ENCODE results near the gene UBASH3B. TPM values are rescaled to one million over a fixed set of nuclear protein-coding genes. Genes with fewer than 3 reads are reported as not detected.
"Not testable (repeated sequence)": the region's sequence is repeated elsewhere in the genome, so short reads cannot be mapped to it uniquely, and the experiment has no call there.

The UBASH3B gene
- total RNA-seq, 1 donor from 2014 or later = 8.5 TPM

DNA sequence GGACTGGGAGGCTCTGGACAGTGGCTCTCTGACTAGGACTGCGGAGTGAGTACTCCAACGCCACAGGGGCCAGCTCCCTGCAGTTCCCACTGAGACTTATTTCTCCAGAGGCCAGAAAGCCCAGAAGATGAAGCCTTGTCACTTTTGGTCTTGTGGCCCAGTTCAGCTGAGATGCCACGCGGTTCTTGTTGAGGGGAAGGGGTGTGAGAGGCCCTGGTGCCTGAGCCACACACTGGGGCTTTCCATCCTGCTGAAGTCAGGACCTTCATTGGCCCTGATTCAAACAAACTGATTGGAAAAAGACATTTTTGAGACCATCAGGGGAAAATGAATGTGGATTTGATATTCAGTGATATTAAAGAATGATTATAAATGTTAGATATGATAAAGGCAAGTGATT is 73.6 kb downstream of the UBASH3B start:
- Histone ChIP-seq H3K4me1 (no peaks in the 10 kb centered on the region), H3K36me3 (no peaks in the 10 kb centered on the region), H3K9me3 (no peaks in the 10 kb centered on the region), H3K4me3 (no peak overlapping the region), H3K27ac (no peak overlapping the region), H3K27me3 (no peaks in the 10 kb centered on the region)
- TF ChIP-seq, protein P1, sequence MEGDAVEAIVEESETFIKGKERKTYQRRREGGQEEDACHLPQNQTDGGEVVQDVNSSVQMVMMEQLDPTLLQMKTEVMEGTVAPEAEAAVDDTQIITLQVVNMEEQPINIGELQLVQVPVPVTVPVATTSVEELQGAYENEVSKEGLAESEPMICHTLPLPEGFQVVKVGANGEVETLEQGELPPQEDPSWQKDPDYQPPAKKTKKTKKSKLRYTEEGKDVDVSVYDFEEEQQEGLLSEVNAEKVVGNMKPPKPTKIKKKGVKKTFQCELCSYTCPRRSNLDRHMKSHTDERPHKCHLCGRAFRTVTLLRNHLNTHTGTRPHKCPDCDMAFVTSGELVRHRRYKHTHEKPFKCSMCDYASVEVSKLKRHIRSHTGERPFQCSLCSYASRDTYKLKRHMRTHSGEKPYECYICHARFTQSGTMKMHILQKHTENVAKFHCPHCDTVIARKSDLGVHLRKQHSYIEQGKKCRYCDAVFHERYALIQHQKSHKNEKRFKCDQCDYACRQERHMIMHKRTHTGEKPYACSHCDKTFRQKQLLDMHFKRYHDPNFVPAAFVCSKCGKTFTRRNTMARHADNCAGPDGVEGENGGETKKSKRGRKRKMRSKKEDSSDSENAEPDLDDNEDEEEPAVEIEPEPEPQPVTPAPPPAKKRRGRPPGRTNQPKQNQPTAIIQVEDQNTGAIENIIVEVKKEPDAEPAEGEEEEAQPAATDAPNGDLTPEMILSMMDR (IDR thresholded peaks at IDR 0.05) = no peak
- DNase-seq (ENCODE audit: low spot score in 2 of 2) = no peak
- intact Hi-C loops (cut with DNase I) = no loop called here

DNA sequence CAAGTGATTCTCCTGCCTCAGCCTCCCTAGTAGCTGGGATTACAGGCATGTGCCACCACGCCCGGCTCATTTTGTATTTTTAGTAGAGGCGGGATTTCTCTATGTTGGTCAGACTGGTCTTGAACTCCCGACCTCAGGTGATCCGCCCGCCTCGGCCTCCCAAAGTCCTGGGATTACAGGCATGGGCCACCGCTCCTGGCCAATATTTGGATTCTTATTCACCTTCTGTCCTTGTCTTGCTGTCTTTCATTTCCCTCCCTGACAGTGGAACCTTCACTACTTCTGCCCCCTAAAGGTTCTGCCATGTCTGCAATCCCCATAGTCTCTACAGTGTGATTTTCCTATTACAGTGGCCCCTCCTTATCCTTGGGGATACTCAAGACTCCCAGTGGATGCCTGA is 75.2 kb downstream of the UBASH3B start:
- intact Hi-C loops (cut with DNase I); DNase-seq (ENCODE audit: low spot score in 2 of 2); H3K27me3 ChIP-seq; H3K4me3 ChIP-seq; H3K4me1 ChIP-seq; H3K27ac ChIP-seq; H3K36me3 ChIP-seq; H3K9me3 ChIP-seq: not testable (repeated sequence)

DNA sequence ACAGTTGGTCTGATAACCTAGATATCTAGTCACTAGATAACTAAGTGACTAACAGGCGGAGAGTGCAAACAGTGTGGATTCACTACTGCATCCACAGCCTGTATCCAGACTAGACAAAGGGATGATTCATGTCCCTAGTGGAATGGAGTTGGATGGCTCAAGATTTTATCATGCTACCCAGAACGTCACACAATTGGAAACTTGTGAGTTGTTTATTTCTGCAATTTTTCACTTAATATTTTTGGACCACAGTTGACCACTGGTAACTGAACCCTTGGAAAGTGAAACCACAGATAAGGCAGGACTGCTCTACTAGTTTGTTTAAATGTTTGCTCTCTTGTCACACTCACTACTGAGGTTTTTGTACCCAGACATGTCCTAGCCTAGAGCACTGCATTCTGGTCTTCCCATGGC is 76.0 kb downstream of the UBASH3B start:
- H3K27me3 ChIP-seq = no peaks in the 10 kb centered on the region
- intact Hi-C loops (cut with DNase I) = no loop called here
- no peak overlapping the region for H3K4me3 ChIP-seq
- no peaks in the 10 kb centered on the region for H3K9me3 ChIP-seq
- no peaks in the 10 kb centered on the region for H3K4me1 ChIP-seq
- TF ChIP-seq, protein P1 (IDR thresholded peaks at IDR 0.05) = no peak
- H3K36me3 ChIP-seq = no peaks in the 10 kb centered on the region
- H3K27ac ChIP-seq = no peak overlapping the region
- no peak for DNase-seq (ENCODE audit: low spot score in 2 of 2)

DNA sequence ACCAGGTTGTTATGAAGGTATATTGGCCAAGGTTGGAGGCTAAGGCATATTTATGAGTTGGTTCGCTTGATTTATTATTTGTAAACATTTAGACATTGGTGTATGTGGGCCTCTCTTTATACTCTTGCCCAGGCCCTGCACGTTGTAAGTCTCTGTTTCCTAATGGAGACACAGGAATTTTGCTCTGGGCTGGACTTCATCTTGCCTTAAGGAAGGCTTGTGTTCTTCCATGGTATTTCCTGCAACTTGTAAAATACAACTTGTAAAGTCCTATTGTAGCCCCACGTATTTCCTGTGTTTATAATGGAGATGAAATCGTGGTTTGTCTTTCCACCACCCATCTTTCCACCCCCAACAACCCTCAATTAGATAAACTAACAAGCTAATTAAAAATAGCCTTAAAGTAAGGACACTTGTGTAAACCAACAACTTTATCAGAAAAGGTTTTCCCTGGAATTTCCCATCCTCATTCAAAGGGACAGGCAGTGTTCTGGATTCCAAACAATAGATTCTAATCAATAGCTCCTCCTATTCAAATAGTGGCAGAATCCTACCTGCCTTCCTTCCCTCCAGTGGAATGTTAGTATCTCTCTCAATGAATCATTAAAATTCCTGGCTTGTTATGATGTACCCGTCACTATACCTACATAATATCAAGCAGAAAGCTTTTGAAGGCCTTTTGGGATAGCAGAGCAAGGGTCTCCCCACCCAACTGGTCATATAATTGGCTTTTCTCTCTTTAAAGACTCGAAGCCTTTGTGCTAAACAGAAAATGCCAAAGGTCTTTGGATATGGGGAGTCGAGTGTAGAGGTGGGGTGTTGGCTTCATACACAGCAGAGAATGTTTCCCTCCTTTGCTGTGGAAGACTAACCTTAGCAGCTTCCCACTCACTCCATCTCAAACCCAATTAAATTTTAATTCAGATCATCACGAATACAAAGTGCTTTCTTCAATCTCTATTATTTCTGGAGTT is 77.1 kb downstream of the UBASH3B start:
- Histone ChIP-seq H3K27ac (no peak overlapping the region), H3K4me3 (no peak overlapping the region)
- intact Hi-C loops (cut with DNase I) = no loop called here

DNA sequence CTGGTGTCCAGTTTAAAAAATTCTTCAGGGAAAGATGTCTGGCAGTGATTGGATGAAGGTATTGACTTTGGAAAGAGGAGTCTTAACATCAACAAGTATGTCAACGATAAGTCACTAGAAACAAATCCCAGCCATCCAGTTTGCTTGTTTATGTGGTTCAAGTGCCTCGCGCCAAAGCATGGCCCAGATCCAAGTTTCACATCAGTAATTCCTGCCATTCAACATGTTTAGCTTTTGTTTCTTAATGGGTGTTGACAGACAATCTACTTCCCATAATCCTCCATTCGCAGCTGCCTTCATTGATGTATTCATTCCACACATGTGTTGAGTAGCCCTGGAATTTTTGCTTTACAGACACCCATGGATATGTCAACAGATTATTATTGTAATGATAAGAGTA is 77.8 kb downstream of the UBASH3B start:
- intact Hi-C loops (cut with DNase I) = no loop called here
- Histone ChIP-seq H3K4me1 (no peaks in the 10 kb centered on the region), H3K27me3 (no peaks in the 10 kb centered on the region), H3K9me3 (no peaks in the 10 kb centered on the region), H3K27ac (no peak overlapping the region), H3K36me3 (no peaks in the 10 kb centered on the region), H3K4me3 (no peak overlapping the region)
- DNase-seq (ENCODE audit: low spot score in 2 of 2) = no peak
- TF ChIP-seq, protein P1 (IDR thresholded peaks at IDR 0.05) = no peak

More for the DNA sequence above, 77.1 kb downstream of the UBASH3B start:
- no peaks in the 10 kb centered on the region for H3K4me1 ChIP-seq
- H3K36me3 ChIP-seq = no peaks in the 10 kb centered on the region
- H3K27me3 ChIP-seq = no peaks in the 10 kb centered on the region
- TF ChIP-seq, protein P1 (IDR thresholded peaks at IDR 0.05) = no peak
- no peak for DNase-seq (ENCODE audit: low spot score in 2 of 2)
- no peaks in the 10 kb centered on the region for H3K9me3 ChIP-seq

DNA sequence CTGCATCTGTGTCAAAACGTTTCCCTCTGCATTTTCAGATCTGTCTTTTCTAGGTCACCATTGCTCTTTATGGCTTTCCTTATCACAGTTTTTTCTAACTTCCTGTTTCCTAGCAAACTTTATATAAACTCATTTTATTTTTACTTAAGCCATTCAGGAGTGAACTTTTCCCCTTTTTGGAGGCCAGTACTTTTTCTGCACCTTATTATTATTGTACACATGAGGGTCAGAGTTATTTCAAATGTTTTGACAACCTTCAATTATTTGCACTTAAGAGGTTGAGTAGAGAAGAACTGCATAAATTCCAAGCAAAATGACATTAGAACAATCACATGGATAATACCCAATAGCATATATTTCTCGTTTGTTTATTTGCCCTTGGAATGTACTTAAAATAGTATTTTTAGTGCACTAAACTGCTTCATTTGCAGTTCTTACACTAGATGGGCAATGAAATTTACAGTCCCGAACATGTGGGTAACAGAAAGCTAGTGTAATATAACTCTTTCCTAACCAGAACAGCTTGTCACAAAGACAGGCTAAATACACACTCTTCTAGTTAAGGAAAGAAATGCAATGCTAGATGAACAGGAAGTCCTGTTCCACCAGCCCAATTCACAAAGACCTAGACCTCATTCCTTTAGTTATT is 79.5 kb downstream of the UBASH3B start:
- intact Hi-C loops (cut with DNase I) = no loop called here

More for the DNA sequence above, 79.5 kb downstream of the UBASH3B start:
- Histone ChIP-seq H3K27ac (no peak overlapping the region), H3K4me3 (no peak overlapping the region), H3K9me3 (no peaks in the 10 kb centered on the region), H3K4me1 (no peaks in the 10 kb centered on the region), H3K36me3 (no peaks in the 10 kb centered on the region), H3K27me3 (no peaks in the 10 kb centered on the region)
- TF ChIP-seq, protein P1 (IDR thresholded peaks at IDR 0.05) = no peak
- DNase-seq (ENCODE audit: low spot score in 2 of 2) = no peak
